HL-60 (cell line): ENCODE measurements around the gene MYL7.

ENCODE experiments used
- POLR2AphosphoS5 ChIP-seq: IDR thresholded peaks from 2 replicates; pipeline ENCODE4 v1.6.1; 2012; ENCODE audit warnings: low read depth
- REST ChIP-seq: IDR thresholded peaks from 2 replicates; pipeline ENCODE4 v1.6.1; 2012; ENCODE audit warnings: low read depth; ENCODE audit not compliant: insufficient replicate concordance
- TF ChIP-seq, protein P1 (sequence below): IDR thresholded peaks from one replicate; pipeline ENCODE4 v1.5.1; 2011; ENCODE audit warnings: low read length, control low read depth, inconsistent platforms; ENCODE audit not compliant: insufficient read depth

DNA sequence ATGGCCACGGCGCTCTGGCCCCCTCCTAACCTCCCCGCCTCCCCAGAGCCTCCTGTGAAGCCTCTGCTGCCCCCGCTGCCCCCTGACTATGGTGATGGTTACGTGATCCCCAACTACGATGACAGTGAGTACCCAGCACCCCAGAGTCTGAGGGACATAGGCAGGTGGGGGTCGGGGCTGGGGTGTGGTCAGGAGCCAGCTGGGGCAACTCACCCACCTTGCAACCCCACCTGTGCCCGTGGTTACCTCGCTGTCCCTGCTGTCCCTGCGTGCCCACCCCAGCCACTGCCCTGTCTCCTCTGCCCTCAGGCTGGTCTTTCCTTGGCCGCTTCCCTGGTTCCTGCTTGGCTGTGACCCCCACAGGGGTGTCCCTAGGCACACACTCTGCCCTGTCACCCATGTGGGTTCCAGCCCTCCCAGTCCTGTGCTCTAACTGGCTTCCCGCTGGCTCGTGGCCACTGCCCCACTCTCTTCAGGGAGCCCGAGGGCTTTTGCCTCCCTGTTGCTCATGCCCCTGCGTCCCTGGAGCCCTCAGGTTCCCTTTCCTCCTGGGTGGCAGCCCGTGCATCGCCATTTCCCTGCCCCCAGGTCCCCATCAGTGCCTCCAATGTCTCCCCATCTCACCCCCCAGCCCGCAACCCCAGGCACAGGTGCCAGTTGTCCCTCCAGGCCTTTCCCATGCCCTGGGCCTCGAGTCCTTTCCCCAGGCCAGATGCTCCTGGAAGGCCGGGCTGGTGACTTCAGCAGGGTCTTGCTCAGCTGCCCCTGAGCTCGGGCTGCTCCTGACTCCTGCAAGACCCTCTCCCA lies 33.0 kb downstream of the MYL7 start:
- TF ChIP-seq, protein P1, sequence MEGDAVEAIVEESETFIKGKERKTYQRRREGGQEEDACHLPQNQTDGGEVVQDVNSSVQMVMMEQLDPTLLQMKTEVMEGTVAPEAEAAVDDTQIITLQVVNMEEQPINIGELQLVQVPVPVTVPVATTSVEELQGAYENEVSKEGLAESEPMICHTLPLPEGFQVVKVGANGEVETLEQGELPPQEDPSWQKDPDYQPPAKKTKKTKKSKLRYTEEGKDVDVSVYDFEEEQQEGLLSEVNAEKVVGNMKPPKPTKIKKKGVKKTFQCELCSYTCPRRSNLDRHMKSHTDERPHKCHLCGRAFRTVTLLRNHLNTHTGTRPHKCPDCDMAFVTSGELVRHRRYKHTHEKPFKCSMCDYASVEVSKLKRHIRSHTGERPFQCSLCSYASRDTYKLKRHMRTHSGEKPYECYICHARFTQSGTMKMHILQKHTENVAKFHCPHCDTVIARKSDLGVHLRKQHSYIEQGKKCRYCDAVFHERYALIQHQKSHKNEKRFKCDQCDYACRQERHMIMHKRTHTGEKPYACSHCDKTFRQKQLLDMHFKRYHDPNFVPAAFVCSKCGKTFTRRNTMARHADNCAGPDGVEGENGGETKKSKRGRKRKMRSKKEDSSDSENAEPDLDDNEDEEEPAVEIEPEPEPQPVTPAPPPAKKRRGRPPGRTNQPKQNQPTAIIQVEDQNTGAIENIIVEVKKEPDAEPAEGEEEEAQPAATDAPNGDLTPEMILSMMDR, result no peak
- TF ChIP-seq REST (no peak), POLR2AphosphoS5 (no peak)
